H1 (cell line): ENCODE results near the gene EDEM1. TPM values are rescaled to one million over a fixed set of nuclear protein-coding genes. Genes with fewer than 3 reads are reported as not detected.

Experiments
- CTCF ChIA-PET: fragments of 300-600 bp; sonication (Branson Sonifier 250); formaldehyde crosslinking; loops from one replicate; lab custom pipeline; 2021; ENCODE audit not compliant: partially characterized antibody; lab: Charles Lee
- POLR2A ChIA-PET: fragments of 300-600 bp; sonication (Branson Sonifier 250); formaldehyde crosslinking; loops from one replicate; lab custom pipeline; 2021; ENCODE audit warnings: inconsistent platforms; ENCODE audit not compliant: partially characterized antibody; lab: Charles Lee
- DNase-seq, 2 experiments: peaks; one replicate each; pipeline versions ENCODE4 v3.0.0 to v3.0.0-alpha.2; 2010 to 2022; ENCODE audit warnings: low spot score in 2 of 2, low read depth in 1 of 2, mixed read lengths in 1 of 2
- FAIRE-seq: peaks from 2 replicates; lab custom pipeline; 2011; peaks lifted over from hg19 to GRCh38; lab: Jason Lieb, UNC
- H2AFZ ChIP-seq: 2 replicates; pipeline ENCODE4 v1.8.1; 2012; ENCODE audit warnings: low read length, inconsistent platforms
- H2AK5ac ChIP-seq: 2 replicates; pipeline ENCODE4 v1.6.1; 2013; ENCODE audit warnings: low read depth, low read length
- H2BK120ac ChIP-seq: replicated peaks from 2 replicates; pipeline ENCODE3; 2013; ENCODE audit warnings: low read depth, low read length, inconsistent platforms
- H2BK12ac ChIP-seq: 2 replicates; pipeline ENCODE4 v1.6.1; 2013; ENCODE audit warnings: low read depth, low read length
- H2BK15ac ChIP-seq: 2 replicates; pipeline ENCODE4 v1.6.1; 2013; ENCODE audit warnings: low read length
- H2BK20ac ChIP-seq: 2 replicates; pipeline ENCODE4 v1.6.1; 2013; ENCODE audit warnings: low read length
- H2BK5ac ChIP-seq: 2 replicates; pipeline ENCODE4 v1.6.1; 2013; ENCODE audit warnings: low read depth, low read length
- H3K14ac ChIP-seq: 2 replicates; pipeline ENCODE4 v1.6.1; 2013; ENCODE audit warnings: inconsistent platforms; ENCODE audit not compliant: insufficient read length
- H3K18ac ChIP-seq: 2 replicates; pipeline ENCODE4 v1.6.1; 2013; ENCODE audit warnings: low read length; ENCODE audit errors: extremely low read depth
- H3K23ac ChIP-seq: 2 replicates; pipeline ENCODE4 v1.6.1; 2013; ENCODE audit warnings: inconsistent platforms; ENCODE audit not compliant: insufficient read length
- H3K23me2 ChIP-seq: 2 replicates; pipeline ENCODE4 v1.6.1; 2013; ENCODE audit warnings: low read depth, low read length
- H3K27ac ChIP-seq: 2 replicates; pipeline ENCODE4 v1.6.1; 2011; ENCODE audit warnings: low read depth, low read length, inconsistent platforms
- H3K27me3 ChIP-seq, 4 experiments: replicated peaks in 1 of 4; 1 replicate in 1 of 4; 2 replicates in 3 of 4; pipeline versions ENCODE4 v1.6.1 to v1.8.1; 2011 to 2013; ENCODE audit warnings: low read length in 3 of 4, mild to moderate bottlenecking in 3 of 4, inconsistent platforms in 2 of 4, mixed read lengths in 2 of 4, moderate library complexity in 1 of 4; ENCODE audit not compliant: control insufficient read depth in 3 of 4, insufficient read depth in 3 of 4; ENCODE audit errors: extremely low read depth in 1 of 4
- H3K36me3 ChIP-seq, 4 experiments: 2 replicates each; pipeline versions ENCODE4 v1.6.1 to v1.8.1; 2011 to 2013; ENCODE audit warnings: mild to moderate bottlenecking in 4 of 4, low read length in 3 of 4, moderate library complexity in 2 of 4, control low read depth in 1 of 4, inconsistent platforms in 1 of 4; ENCODE audit not compliant: insufficient read depth in 4 of 4, control insufficient read depth in 2 of 4
- H3K4ac ChIP-seq: replicated peaks from 2 replicates; pipeline ENCODE3; 2013; ENCODE audit warnings: low read length, low read depth, mixed read lengths, inconsistent platforms; ENCODE audit not compliant: insufficient read length
- H3K4me1 ChIP-seq, 4 experiments: replicated peaks in 1 of 4; 1 replicate in 1 of 4; 2 replicates in 3 of 4; pipeline versions ENCODE4 v1.6.1 to v1.8.1; 2011 to 2013; ENCODE audit warnings: low read length in 3 of 4, inconsistent platforms in 2 of 4, mixed read lengths in 1 of 4; ENCODE audit not compliant: insufficient read depth in 4 of 4, control insufficient read depth in 3 of 4
- H3K4me2 ChIP-seq, 2 experiments: 2 replicates each; pipeline versions ENCODE4 v1.6.1 to v1.8.1; 2011 to 2013; ENCODE audit warnings: low read depth in 2 of 2, low read length in 2 of 2, control low read depth in 1 of 2, inconsistent platforms in 1 of 2, mild to moderate bottlenecking in 1 of 2; ENCODE audit not compliant: insufficient read depth in 1 of 2
- H3K4me3 ChIP-seq, 4 experiments: fragments of 200-600, 300-600 bp in 1 of 4; sonication (generic), shearing (Covaris generic), sonication (Bioruptor Twin) in 1 of 4; 2 replicates each; pipeline versions ENCODE4 v1.5.1 to v1.8.1; 2011 to 2016; ENCODE audit warnings: low read length in 4 of 4, low read depth in 3 of 4, control low read depth in 2 of 4, inconsistent platforms in 2 of 4, mild to moderate bottlenecking in 2 of 4, mixed read lengths in 1 of 4, moderate library complexity in 1 of 4; ENCODE audit not compliant: insufficient read depth in 2 of 4; ENCODE audit errors: extremely low read depth in 1 of 4
- H3K56ac ChIP-seq: replicated peaks from 2 replicates; pipeline ENCODE3; 2013; ENCODE audit warnings: low read depth, mild to moderate bottlenecking, mixed read lengths, low read length, inconsistent platforms; ENCODE audit not compliant: insufficient read length
- H3K79me1 ChIP-seq: 2 replicates; pipeline ENCODE4 v1.6.1; 2013; ENCODE audit warnings: low read depth, low read length, control low read depth
- H3K79me2 ChIP-seq, 2 experiments: 2 replicates each; pipeline versions ENCODE4 v1.6.1 to v1.8.1; 2012 to 2013; ENCODE audit warnings: low read length in 2 of 2, mild to moderate bottlenecking in 2 of 2, inconsistent platforms in 1 of 2; ENCODE audit not compliant: insufficient read depth in 2 of 2, control insufficient read depth in 1 of 2
- H3K9ac ChIP-seq, 4 experiments: replicated peaks in 1 of 4; 1 replicate in 1 of 4; 2 replicates in 3 of 4; pipeline versions ENCODE4 v1.6.1 to v1.8.1; 2011 to 2013; ENCODE audit warnings: low read depth in 3 of 4, low read length in 3 of 4, control low read depth in 2 of 4, mild to moderate bottlenecking in 2 of 4, moderate library complexity in 2 of 4, inconsistent platforms in 1 of 4; ENCODE audit errors: extremely low read depth in 1 of 4
- H3K9me3 ChIP-seq, 2 experiments: 2 replicates each; pipeline versions ENCODE4 v1.6.1 to v1.8.1; 2012 to 2013; ENCODE audit warnings: mild to moderate bottlenecking in 2 of 2, moderate library complexity in 2 of 2, control low read depth in 1 of 2, inconsistent platforms in 1 of 2, low read depth in 1 of 2, low read length in 1 of 2, mixed read lengths in 1 of 2; ENCODE audit not compliant: insufficient read depth in 2 of 2
- H4K20me1 ChIP-seq, 2 experiments: replicated peaks in 1 of 2; 2 replicates each; pipeline versions ENCODE3 to v1.8.1; 2011 to 2013; ENCODE audit warnings: inconsistent platforms in 2 of 2, low read length in 2 of 2, mild to moderate bottlenecking in 1 of 2; ENCODE audit not compliant: insufficient read depth in 2 of 2, control insufficient read depth in 1 of 2
- H4K5ac ChIP-seq: 2 replicates; pipeline ENCODE4 v1.6.1; 2013; ENCODE audit warnings: low read length, low read depth, mixed read lengths, inconsistent platforms; ENCODE audit not compliant: insufficient read length
- H4K8ac ChIP-seq: 2 replicates; pipeline ENCODE4 v1.8.0; 2013; ENCODE audit warnings: mild to moderate bottlenecking, moderate library complexity, low read length, inconsistent platforms; ENCODE audit not compliant: insufficient read depth; ENCODE audit errors: extremely low read depth
- H4K91ac ChIP-seq: replicated peaks from 2 replicates; pipeline ENCODE3; 2013; ENCODE audit warnings: low read length, mixed read lengths, inconsistent platforms; ENCODE audit not compliant: insufficient read length
- ATF3 ChIP-seq: IDR thresholded peaks from 2 replicates; pipeline ENCODE4 v1.6.1; 2011; ENCODE audit warnings: low read depth, mild to moderate bottlenecking, low read length; ENCODE audit not compliant: insufficient read depth
- CEBPB ChIP-seq: IDR thresholded peaks from 2 replicates; pipeline ENCODE4 v1.6.1; 2012; ENCODE audit warnings: low read depth, low read length
- CTBP2 ChIP-seq: IDR thresholded peaks from 2 replicates; pipeline ENCODE4 v1.7.0; 2011; ENCODE audit warnings: borderline replicate concordance, mild to moderate bottlenecking, moderate library complexity, mixed read lengths, low read length; ENCODE audit not compliant: insufficient read depth, insufficient read length
- CTCF ChIP-seq, 3 experiments: IDR thresholded peaks; 1 replicate in 2 of 3; 2 replicates in 1 of 3; pipeline versions ENCODE4 v1.5.1 to v1.6.1; 2011; ENCODE audit warnings: low read length in 3 of 3, mild to moderate bottlenecking in 3 of 3, inconsistent platforms in 2 of 3, low read depth in 1 of 3, moderate library complexity in 1 of 3; ENCODE audit not compliant: insufficient read depth in 1 of 3; ENCODE audit errors: control extremely low read depth in 1 of 3
- EGR1 ChIP-seq: IDR thresholded peaks from 2 replicates; pipeline ENCODE4 v1.6.1; 2011; ENCODE audit warnings: low read depth, low read length, borderline replicate concordance
- JUND ChIP-seq: IDR thresholded peaks from 2 replicates; pipeline ENCODE4 v1.6.1; 2011; ENCODE audit warnings: mild to moderate bottlenecking, improper control_type of control experiment, low read length
- RBBP5 ChIP-seq: IDR thresholded peaks from 2 replicates; pipeline ENCODE4 v1.7.1; 2012; ENCODE audit warnings: low read depth, mild to moderate bottlenecking, inconsistent platforms, low read length, moderate library complexity, borderline replicate concordance
- RXRA ChIP-seq: IDR thresholded peaks from 2 replicates; pipeline ENCODE4 v1.6.1; 2011; ENCODE audit warnings: low read depth, mild to moderate bottlenecking, low read length, moderate library complexity; ENCODE audit not compliant: insufficient read depth
- SAP30 ChIP-seq: fragments of 300-600 bp; sonication (generic); IDR thresholded peaks from 2 replicates; pipeline ENCODE4 v1.7.1; 2012; ENCODE audit warnings: low read length, moderate library complexity, mild to moderate bottlenecking, inconsistent platforms; ENCODE audit not compliant: insufficient read depth, insufficient replicate concordance
- SIN3A ChIP-seq, 2 experiments: IDR thresholded peaks in 1 of 2; conservative IDR thresholded peaks in 1 of 2; 2 replicates each; pipeline ENCODE4 v1.6.1; 2011 to 2012; ENCODE audit warnings: low read length in 2 of 2, improper control_type of control experiment in 1 of 2, low read depth in 1 of 2, mild to moderate bottlenecking in 1 of 2
- WGBS, 2 experiments: shearing (Covaris generic) in 1 of 2; methylation state at CpG; one replicate each; pipeline versions ENCODE4 v1.1.6 to v1.1.7; 2013 to 2015; ENCODE audit warnings: low lambda C conversion rate in 2 of 2, mixed read lengths in 2 of 2, inconsistent platforms in 1 of 2, low coverage in 1 of 2, missing lambda C conversion rate in 1 of 2; ENCODE audit not compliant: insufficient replicate concordance in 2 of 2, insufficient coverage in 1 of 2, insufficient read length in 1 of 2; ENCODE audit errors: extremely low coverage in 1 of 2, missing lambda C conversion rate in 1 of 2; 5-methylcytosine and 5-hydroxymethylcytosine counted together
- polyA plus RNA-seq, 7 experiments: library from polyadenylated mRNA; depleted of rRNA in 3 of 7; stranded (reverse) in 5 of 7; unstranded in 2 of 7; fragments of >200 nt in 5 of 7; fragments of 200-250 nt in 2 of 7; gene quantifications; 1 replicate in 5 of 7; 2 replicates in 1 of 7; 4 replicates in 1 of 7; pipeline versions ENCODE4 v1.2.1 to v1.2.3, GENCODE V29; 2011 to 2013; ENCODE audit warnings: missing spikeins in 2 of 7, mixed read lengths in 2 of 7
- total RNA-seq: library from RNA; stranded (reverse); fragmentation: NEBNext Ultra II Directional; extraction: Animal tissue kit (Norgen Biotek cat#: 25700); gene quantifications from 2 replicates; pipeline ENCODE4 v1.2.1, GENCODE V29; 2021

The EDEM1 gene
- total and polyA plus RNA-seq, 2 of the 8 experiments (the other 6 are each of a cell fraction or from before 2014, with no cell fraction given): 4.8 to 16.4 TPM

GRCh38 chr3:5221701-5222100 is 34.2 kb downstream of the EDEM1 start:
- no peak overlapping the region for H3K27ac ChIP-seq
- H4K91ac ChIP-seq: no peak overlapping the region
- peaks cover 6 to 23% (median 15%) of the 10 kb centered on the region in 4 experiments; a peak in 5 of 7 replicates for H3K4me1 ChIP-seq
- no peak overlapping the region; the same call in 1 of the 2 replicates for H2AK5ac ChIP-seq
- H4K8ac ChIP-seq: no peak overlapping the region
- H3K4ac ChIP-seq: no peak overlapping the region
- H3K36me3 ChIP-seq: peaks cover 0 to 10% (median 0%) of the 10 kb centered on the region in 4 experiments; a peak in 1 of 8 replicates
- no peak overlapping the region for H2AFZ ChIP-seq
- no peak overlapping the region for H2BK5ac ChIP-seq
- H3K23ac ChIP-seq: no peak overlapping the region
- H3K9ac ChIP-seq: no peak overlapping the region
- no peak overlapping the region for H2BK15ac ChIP-seq
- FAIRE-seq: no peak
- no peak overlapping the region for H4K5ac ChIP-seq
- H2BK120ac ChIP-seq: no peak overlapping the region
- no peaks in the 10 kb centered on the region for H3K23me2 ChIP-seq
- H4K20me1 ChIP-seq: no peaks in the 10 kb centered on the region
- H2BK20ac ChIP-seq: no peak overlapping the region
- ChIA-PET POLR2A (no interaction called here), CTCF (no interaction called here)
- H3K9me3 ChIP-seq: no peaks in the 10 kb centered on the region
- no peak for DNase-seq
- no peak overlapping the region for H3K14ac ChIP-seq
- no peaks in the 10 kb centered on the region; the same call in 1 of the 2 replicates for H3K79me1 ChIP-seq
- no peak overlapping the region for H3K18ac ChIP-seq
- no peak overlapping the region for H3K4me3 ChIP-seq
- H2BK12ac ChIP-seq: no peak overlapping the region
- no peaks in the 10 kb centered on the region for H3K79me2 ChIP-seq
- 61% methylated on average over 6 of the region's 6 CpGs; no CpG with 5 or more reads in 1 of the 2 experiments for WGBS, 2 experiments
- no peaks in the 10 kb centered on the region for H3K27me3 ChIP-seq
- no peak overlapping the region for H3K4me2 ChIP-seq
- no peak overlapping the region for H3K56ac ChIP-seq
- no peak for TF ChIP-seq CTBP2
- TF ChIP-seq SAP30: no peak
- TF ChIP-seq RBBP5: no peak
- TF ChIP-seq EGR1: no peak
- no peak for TF ChIP-seq SIN3A (conservative IDR thresholded peaks at IDR 0.05 in 1 of 2, IDR thresholded peaks at IDR 0.05 in 1 of 2; ENCODE audit: low read depth in 1 of 2, low read length in 2 of 2)
- TF ChIP-seq ATF3: no peak
- no peak for TF ChIP-seq CTCF (IDR thresholded peaks at IDR 0.05; ENCODE audit: control extremely low read depth in 1 of 3, insufficient read depth in 1 of 3, low read depth in 1 of 3, low read length in 3 of 3)
- no peak for TF ChIP-seq CEBPB
- TF ChIP-seq RXRA: no peak
- no peak for TF ChIP-seq JUND
